Stimulated activated CD4-positive, alpha-beta T cell treated with anti-CD3 and anti-CD28 coated beads, Interleukin-1b, Interleukin-23, amount 100 ng/mL, for 1 hour (primary cell): Measurements from ENCODE around the gene RETNLB.

ENCODE experiments used
- DNase-seq, 2 donors: peaks; one replicate each; pipeline ENCODE4 v3.0.0-alpha.2; 2020; ENCODE audit warnings: low read depth in 2 of 2

The RETNLB gene

GRCh38 chr3:108757404-108757982 is at the start of gene RETNLB:
Gene RETNLB, minus strand, starts transcription at chr3:108757410. Its CDS starts 225 bp downstream, at chr3:108757185.
- no peak for DNase-seq

DNA sequence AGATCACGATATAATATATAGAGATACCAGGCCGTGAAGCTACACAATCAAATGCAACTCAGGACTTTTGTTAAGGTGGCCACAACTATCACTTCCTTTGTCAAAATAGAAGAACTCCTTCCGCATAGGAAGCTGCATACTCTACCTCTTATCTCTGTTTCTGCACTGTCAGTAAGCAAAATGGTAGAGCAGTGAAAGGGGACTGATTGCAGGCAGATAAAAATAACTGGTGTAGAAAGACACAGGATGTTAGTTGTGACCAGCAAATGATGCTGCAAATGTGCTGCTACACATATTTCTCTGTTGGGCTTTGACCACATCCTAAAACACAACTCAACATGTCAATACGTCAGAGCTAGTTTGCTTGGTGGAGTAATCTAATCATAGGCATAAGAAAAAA is 49.1 kb upstream of the RETNLB start:
- DNase-seq: no peak

GRCh38 chr3:108804966-108805365 is 47.8 kb upstream of the RETNLB start:
- DNase-seq: no peak

- DNase-seq: no peak
These were observed 47.2 kb upstream of the RETNLB start for GRCh38 chr3:108804437-108804836.

DNA sequence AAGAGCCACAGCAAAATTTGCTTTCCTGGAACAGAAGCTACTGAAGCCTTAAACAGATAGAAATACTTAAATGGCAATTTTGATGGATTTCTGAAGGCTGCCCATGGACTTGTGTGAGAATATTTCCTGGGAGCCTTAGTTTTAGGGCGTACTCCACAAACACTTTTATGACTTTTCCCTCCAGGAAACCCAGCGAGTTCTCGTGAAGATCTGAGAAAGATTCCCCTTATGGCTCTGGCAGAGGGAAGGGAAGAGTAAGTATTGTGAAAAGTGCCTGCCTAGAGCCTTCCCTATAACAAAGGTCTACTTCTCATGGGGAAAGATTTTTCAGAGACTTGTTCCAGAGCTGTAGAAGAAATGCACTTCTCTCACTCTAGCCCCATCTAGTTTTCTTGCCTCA is 34.3 kb upstream of the RETNLB start:
- DNase-seq: no peak

DNA sequence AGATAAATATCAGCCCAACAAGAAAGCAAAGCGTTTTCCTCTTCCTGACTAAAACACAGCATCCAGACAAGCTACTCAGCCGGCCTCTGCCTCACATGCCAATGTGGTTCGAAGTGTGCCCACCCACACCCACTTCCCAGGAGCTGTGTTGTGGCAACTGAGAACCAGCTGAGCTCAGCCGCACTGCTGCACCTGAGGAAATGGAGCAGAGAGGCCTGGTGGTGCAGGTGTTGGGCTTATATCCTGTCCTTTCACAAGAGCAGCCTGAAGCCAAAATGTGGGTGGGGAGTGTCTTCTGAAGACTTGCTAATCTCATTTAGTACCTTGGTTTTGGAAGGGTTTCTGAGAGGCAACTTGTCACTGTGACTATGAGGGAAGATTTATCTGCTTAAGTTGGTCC is 23.0 kb upstream of the RETNLB start:
- no peak for DNase-seq

GRCh38 chr3:108779496-108779895 is 22.3 kb upstream of the RETNLB start:
- DNase-seq: no peak

DNA sequence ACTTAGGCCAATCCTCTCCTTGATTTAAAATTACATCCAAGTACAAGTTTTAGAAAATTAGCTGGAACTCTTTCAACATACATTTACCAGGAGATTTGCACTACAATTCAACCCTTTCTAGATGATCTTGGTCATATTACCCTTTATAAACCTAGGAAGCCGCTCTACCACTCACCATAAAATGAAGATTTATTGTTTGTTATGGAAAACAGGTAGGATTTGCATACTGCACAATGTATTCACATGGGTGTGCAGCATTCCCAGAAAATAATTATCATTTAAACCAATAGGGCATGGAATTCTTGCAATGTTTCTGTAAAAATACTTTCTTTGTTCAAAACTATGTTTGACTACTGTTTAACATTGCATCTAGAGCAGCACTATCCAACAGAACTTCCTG is 18.4 kb upstream of the RETNLB start:
- DNase-seq: no peak

DNA sequence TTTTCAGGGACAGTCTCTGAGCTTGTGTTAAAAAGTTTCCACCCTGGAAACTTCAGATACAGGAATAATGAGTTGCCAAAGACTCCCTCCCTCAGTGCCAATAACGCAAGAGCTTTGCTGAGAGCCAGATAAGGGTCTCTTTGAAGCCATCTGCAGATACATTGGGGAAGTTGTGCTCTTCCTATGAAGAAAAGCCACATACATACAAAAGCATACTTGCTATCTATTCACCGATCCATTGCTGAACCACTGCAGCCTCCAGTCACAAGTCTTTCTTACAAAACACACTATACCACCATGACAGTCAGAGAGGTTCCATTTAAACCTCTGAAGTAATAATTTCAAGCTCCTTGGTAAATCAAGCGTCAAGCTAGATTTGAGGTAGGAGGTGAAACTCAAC is 10.0 kb upstream of the RETNLB start:
- no peak for DNase-seq

- DNase-seq: no peak
These were observed 1.5 kb downstream of the RETNLB start for GRCh38 chr3:108755686-108756085.

DNA sequence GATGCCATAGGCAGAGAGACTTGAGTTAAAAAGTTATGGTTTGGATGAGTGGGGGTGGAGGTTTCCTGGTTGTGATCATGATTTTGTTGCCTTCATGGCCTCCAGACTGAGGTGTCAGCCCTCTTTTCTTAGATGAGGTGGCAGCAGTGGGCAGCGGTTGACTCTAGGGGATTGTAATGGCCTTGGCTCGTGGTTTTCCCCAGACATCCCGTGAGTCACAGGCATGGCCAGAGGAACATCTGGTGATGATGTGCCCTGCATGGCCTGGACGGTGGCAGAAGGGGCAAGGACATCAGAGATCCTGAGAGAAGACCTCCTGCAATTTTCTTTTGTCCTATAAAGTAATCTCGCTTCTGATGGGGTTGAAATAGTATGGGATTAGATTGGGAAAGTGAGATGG is 12.4 kb downstream of the RETNLB start:
- DNase-seq: no peak

DNA sequence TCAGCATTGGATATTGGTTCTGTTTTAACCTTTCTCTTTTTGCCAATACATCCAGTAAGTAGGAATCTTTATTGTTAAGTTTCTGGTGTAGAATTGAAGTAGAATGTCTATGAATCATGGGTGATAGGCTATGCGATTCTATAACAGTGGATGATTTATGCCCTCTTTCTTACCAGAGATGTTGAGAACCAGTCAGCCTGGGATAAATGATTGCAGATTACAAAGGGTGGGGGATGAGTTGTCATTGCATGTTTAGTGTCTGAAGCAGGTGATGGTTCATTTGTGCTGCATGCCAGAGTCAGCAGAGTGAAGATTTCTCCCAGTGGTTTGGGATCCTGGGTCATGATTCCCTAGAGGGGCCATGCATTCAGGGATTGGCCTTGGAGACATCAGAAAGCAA is 14.3 kb downstream of the RETNLB start:
- DNase-seq: no peak

DNA sequence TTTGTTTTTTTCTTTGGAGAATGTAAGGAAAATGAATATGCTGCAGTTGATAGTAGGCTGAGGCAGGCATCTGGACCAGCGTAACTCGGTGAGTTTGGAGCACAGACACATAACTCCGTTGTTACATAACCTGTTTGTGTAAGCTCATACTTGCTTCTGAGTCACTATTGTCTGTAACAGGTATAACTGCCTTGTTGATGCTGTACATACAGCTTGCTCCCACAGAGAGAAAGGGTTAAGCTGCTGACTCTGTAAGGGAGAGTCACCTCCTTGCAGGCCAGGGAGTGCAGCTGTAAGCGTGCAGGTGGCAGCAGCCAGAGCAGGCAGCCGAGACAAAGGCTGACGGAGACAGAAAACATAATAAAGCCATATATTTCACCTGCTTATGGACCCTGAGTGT is 20.4 kb downstream of the RETNLB start:
- DNase-seq: no peak

DNA sequence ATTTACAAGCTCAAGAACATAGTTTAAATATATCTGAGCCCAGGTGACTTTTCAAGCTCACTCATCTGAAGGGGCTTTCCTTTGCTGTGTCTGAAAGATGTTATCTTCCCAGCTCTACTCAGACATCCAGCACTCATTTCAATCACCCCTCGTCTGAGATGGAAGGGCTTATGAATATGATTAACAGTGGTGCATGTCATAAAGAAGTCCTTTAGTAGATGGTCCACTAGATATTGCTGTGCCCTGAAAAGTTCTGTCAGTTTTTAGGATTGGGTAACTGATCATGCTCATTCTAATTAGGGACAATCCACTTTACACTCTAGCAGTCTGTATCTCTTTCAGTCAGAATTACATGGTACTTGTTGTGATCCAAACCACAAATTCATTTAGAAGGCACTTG is 28.3 kb downstream of the RETNLB start:
- no peak for DNase-seq

GRCh38 chr3:108728105-108728504 is 29.1 kb downstream of the RETNLB start:
- no peak for DNase-seq

- no peak for DNase-seq
These were observed 33.1 kb downstream of the RETNLB start for GRCh38 chr3:108724101-108724500.

- no peak for DNase-seq
These were observed 34.5 kb downstream of the RETNLB start for GRCh38 chr3:108722724-108723123.

GRCh38 chr3:108719178-108719806 is 37.9 kb downstream of the RETNLB start:
- DNase-seq: no peak

DNA sequence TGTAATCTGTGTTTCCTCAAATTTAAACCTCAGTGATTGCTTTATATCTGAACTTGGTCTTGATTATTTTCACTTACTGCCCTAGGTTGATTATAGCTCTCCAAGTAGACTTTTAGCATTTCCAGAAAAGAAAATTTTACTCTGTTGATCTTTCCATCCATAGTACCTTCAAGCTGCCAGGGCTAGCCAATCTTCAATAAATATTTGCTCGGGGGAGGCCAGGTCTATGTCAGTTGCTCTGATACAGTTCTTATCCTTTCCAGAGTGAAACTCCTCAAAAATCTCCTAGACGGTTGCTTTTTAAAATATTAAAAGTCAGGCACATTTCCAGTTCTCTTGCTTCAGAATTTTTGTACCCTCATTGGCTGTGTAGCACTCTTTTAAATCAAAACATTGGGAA is 38.8 kb downstream of the RETNLB start:
- DNase-seq: no peak

DNA sequence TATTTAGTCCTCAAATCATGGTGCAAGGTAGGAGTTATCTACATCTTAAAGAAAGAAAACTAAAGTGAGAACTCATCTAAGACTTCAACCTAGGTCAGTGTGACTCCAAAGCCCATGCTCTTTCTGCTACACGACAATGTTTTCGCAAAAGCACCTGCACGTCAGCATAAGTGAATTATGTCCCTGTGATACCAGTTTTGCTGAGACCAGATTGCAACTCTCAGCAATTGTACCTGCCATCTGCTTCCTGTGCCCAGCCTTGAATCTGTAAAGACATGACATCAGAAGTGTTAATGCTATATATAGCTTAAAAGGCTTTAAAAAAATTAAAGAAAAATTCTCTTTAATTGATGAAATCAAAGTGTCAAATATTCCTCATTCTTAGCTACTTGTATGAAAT is 43.4 kb downstream of the RETNLB start:
- DNase-seq: no peak

- no peak for DNase-seq
These were observed 44.1 kb downstream of the RETNLB start for GRCh38 chr3:108713009-108713516.
